Measurements from ENCODE around the gene MGAT4A. TPM values are rescaled to one million over a fixed set of nuclear protein-coding genes. Genes with fewer than 3 reads are reported as not detected.

MGAT4A gene
- total RNA-seq, 1 donor: under 0.01 TPM

DNA sequence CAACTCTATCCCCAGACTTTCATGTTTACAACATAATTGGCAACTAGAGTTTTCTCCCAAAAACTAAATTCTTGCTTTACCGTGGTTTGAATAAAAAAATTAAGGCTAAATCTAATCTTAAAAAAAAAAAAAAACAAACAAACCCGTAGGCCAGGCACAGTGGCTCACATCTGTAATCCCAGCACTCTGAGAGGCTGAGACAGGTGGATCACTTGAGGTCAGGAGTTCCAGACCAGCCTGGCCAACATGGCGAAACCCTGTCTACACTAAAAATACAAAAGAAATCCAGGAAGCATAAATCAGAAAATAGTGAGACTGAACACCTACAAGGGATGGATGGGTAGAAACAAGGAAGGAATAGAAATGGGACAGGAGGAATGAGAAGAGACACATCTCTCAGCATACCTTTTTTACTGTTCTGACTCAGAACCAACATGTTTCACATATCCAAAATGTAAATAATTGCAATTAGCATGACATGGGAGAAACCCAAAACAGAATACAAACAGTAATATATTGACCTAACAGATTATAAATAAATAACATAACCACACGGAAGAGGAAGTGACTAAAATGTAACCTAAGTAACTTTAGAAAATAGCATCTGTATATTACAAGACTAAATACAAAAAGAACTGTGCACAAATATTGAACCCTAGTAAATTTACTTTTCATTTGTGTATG lies 17.5 kb downstream of the MGAT4A start:
- TF ChIP-seq, protein P1, sequence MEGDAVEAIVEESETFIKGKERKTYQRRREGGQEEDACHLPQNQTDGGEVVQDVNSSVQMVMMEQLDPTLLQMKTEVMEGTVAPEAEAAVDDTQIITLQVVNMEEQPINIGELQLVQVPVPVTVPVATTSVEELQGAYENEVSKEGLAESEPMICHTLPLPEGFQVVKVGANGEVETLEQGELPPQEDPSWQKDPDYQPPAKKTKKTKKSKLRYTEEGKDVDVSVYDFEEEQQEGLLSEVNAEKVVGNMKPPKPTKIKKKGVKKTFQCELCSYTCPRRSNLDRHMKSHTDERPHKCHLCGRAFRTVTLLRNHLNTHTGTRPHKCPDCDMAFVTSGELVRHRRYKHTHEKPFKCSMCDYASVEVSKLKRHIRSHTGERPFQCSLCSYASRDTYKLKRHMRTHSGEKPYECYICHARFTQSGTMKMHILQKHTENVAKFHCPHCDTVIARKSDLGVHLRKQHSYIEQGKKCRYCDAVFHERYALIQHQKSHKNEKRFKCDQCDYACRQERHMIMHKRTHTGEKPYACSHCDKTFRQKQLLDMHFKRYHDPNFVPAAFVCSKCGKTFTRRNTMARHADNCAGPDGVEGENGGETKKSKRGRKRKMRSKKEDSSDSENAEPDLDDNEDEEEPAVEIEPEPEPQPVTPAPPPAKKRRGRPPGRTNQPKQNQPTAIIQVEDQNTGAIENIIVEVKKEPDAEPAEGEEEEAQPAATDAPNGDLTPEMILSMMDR (IDR thresholded peaks at IDR 0.05; ENCODE audit: insufficient read depth, low read depth, low read length): no peak
- H3K4me3 ChIP-seq (ENCODE audit: low read depth, low read length): no peak overlapping the region
- DNase-seq (ENCODE audit: low read depth): no peak

DNA sequence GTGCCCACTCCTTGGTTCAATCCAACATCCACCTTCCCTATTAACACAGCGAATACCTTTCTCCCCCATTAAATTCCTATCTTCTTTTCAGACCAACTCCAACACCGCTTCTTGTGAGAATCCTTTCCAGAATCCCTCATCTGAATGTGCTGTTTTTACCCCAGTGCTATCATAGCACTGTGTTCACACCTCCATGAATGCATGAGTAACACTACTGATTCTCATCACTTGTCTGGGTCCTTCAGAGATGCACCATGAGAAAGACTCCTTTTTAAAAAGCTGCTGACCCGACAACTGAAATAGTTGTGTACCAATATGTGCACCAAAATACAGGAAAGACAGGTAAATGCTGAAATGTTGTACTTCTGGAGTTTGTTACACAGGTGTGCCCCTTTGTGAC lies 18.8 kb downstream of the MGAT4A start:
- TF ChIP-seq, protein P1 (IDR thresholded peaks at IDR 0.05; ENCODE audit: insufficient read depth, low read depth, low read length): no peak
- no peak overlapping the region for H3K4me3 ChIP-seq (ENCODE audit: low read depth, low read length)
- DNase-seq (ENCODE audit: low read depth): no peak

DNA sequence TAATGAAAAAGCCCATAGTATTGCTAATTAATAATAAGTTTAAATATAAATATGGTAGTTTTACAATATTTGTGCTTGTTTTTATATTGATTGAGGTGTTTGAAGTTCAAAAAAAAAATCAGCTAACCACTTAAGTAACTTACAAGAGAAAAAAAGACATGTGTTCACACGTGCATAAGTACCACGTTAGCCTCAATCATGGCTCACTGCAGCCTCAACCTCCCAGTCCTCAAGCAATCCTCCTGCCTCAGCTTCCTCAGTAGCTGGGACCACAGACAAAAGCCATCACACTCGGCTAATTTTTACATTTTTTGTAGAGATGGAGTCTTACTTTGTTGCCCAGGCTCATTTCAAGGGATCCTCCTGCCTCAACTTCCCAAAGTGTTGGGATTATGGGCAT lies 19.4 kb downstream of the MGAT4A start:
- no peak for DNase-seq (ENCODE audit: low read depth)
- TF ChIP-seq, protein P1 (IDR thresholded peaks at IDR 0.05; ENCODE audit: insufficient read depth, low read depth, low read length): no peak
- H3K4me3 ChIP-seq (ENCODE audit: low read depth, low read length): no peak overlapping the region

DNA sequence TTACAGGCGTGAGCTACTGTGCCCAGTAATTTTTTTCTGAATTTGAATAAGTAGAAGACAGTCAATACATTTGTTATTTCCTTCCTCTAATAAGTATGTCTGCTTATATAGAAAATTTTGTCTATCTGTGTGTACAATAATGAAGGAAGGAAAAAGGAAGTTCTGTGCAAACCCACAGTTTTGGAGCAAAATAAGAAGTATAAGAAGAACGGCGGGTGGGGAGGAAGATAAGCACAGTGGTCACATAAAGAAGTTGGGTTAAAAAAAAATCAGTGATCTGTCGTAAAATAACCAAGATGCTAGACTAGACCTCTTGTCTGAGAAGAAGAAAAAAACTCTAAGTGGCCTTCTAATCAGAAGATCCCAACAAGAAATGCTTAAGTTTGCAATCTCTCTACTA lies 20.2 kb downstream of the MGAT4A start:
- no peak for DNase-seq (ENCODE audit: low read depth)
- TF ChIP-seq, protein P1 (IDR thresholded peaks at IDR 0.05; ENCODE audit: insufficient read depth, low read depth, low read length): no peak
- no peak overlapping the region for H3K4me3 ChIP-seq (ENCODE audit: low read depth, low read length)

DNA sequence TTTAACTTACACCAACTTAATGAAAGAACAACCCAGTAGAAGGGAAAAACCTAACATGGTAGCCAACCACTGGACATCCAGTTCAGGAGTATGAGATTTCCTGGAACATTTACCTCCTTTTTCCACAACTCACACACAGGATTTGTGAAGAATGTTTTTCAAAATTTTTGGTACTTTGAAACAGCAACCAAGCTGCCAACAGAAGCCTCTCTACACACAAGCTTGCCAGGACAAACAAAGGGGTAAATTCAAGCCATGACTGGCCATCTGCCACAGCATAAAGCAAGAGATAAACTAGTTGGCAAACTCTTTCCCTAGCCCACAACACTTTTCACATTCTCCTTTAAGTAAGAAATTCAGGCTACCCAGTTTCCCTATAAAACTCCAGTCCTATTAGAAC lies 21.4 kb downstream of the MGAT4A start:
- no peak overlapping the region for H3K4me3 ChIP-seq (ENCODE audit: low read depth, low read length)
- DNase-seq (ENCODE audit: low read depth): no peak
- TF ChIP-seq, protein P1 (IDR thresholded peaks at IDR 0.05; ENCODE audit: insufficient read depth, low read depth, low read length): no peak

DNA sequence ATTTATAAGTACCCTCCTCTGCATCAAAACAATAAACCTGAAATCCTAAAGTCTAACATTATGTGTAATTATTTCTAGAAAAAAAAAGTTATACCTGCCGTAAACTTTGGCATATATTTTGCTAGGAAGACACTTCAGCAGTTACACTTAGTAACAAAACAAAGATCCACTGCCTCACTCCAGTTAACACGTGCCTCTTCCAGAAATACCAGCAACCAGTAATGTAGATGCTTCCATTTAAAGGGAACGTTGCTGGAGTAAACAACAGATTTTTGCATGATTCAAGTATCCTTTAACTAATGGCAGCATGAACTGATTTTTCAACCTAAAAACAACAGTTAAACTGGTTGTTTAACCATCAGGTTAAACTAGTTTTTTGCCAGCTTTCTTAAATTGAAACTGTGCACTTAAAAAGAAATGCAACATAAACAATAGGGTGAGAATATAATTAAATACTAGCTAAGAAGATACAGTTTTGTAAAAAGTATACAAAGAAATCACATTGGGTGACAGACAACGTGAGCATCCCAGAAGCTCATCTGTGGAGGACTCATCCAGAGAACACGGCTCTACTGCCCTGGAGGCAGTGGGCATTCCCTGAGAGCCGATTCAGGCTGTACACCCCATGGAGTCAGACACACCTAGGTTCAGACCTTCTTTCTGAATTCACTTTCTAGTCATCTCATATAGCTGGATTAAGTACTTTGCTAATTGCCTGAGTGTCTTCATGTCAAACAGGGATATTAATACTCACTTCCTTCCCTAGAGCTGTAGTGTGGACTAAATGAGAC lies 22.3 kb downstream of the MGAT4A start:
- no peak for DNase-seq (ENCODE audit: low read depth)
- TF ChIP-seq, protein P1 (IDR thresholded peaks at IDR 0.05; ENCODE audit: insufficient read depth, low read depth, low read length): no peak
- H3K4me3 ChIP-seq (ENCODE audit: low read depth, low read length): no peak overlapping the region
